NCI-H1105 treated with DMSO at 0.1 percent for 48 hours (cell line): ENCODE measurements around the gene CNGA3.

Source experiments
- DNase-seq: peaks from one replicate; lab custom pipeline; 2025; lab: John Stamatoyannopoulos, UW

CNGA3 gene

GRCh38 chr2:98329549-98329948 is 16.7 kb upstream of the CNGA3 start:
- no peak for DNase-seq

- no peak for DNase-seq
These were observed 13.3 kb upstream of the CNGA3 start for GRCh38 chr2:98332989-98333388.

- no peak for DNase-seq
These were observed 12.3 kb upstream of the CNGA3 start for GRCh38 chr2:98333922-98334321.

- peak; percentile 96 for DNase-seq
These were observed 11.7 kb upstream of the CNGA3 start for GRCh38 chr2:98334439-98335078.

- no peak for DNase-seq
These were observed 11.0 kb upstream of the CNGA3 start for GRCh38 chr2:98335271-98335670.

GRCh38 chr2:98341241-98341640 is 5.0 kb upstream of the CNGA3 start:
- DNase-seq, result no peak

- no peak for DNase-seq
These were observed 3.0 kb upstream of the CNGA3 start for GRCh38 chr2:98343285-98343684.

GRCh38 chr2:98347298-98348065 is 1.2 kb downstream of the CNGA3 start:
- no peak for DNase-seq

- DNase-seq, result peak; percentile 6
These were observed 1.9 kb downstream of the CNGA3 start for GRCh38 chr2:98348066-98348561.

GRCh38 chr2:98350411-98350810 is 4.2 kb downstream of the CNGA3 start:
- DNase-seq, result no peak

- DNase-seq, result no peak
These were observed 9.6 kb downstream of the CNGA3 start for GRCh38 chr2:98355881-98356280.

- no peak for DNase-seq
These were observed 10.5 kb downstream of the CNGA3 start for GRCh38 chr2:98356729-98357128.

GRCh38 chr2:98357849-98358248 is 11.6 kb downstream of the CNGA3 start:
- no peak for DNase-seq

- DNase-seq, result no peak
These were observed 13.7 kb downstream of the CNGA3 start for GRCh38 chr2:98359986-98360385.

- no peak for DNase-seq
These were observed 21.5 kb downstream of the CNGA3 start for GRCh38 chr2:98367721-98368120.

- DNase-seq, result no peak
These were observed 23.5 kb downstream of the CNGA3 start for GRCh38 chr2:98369710-98370239.

GRCh38 chr2:98372121-98372520 is 25.9 kb downstream of the CNGA3 start:
- DNase-seq, result no peak

GRCh38 chr2:98372579-98372978 is 26.3 kb downstream of the CNGA3 start:
- DNase-seq, result no peak

- DNase-seq, result no peak
These were observed 28.0 kb downstream of the CNGA3 start for GRCh38 chr2:98374286-98374685.

GRCh38 chr2:98374958-98375570 is 28.8 kb downstream of the CNGA3 start:
- no peak for DNase-seq

- no peak for DNase-seq
These were observed 30.1 kb downstream of the CNGA3 start for GRCh38 chr2:98376301-98376910.

GRCh38 chr2:98376996-98377395 is 30.7 kb downstream of the CNGA3 start:
- DNase-seq, result no peak
